ENCODE measurements around the gene COLEC12. TPM values are rescaled to one million over a fixed set of nuclear protein-coding genes. Genes with fewer than 3 reads are reported as not detected.
A peak's percentile ranks its signal among the peaks of the same experiment; 100 is the strongest.
"Not testable (repeated sequence)": the region's sequence is repeated elsewhere in the genome, so short reads cannot be mapped to it uniquely, and the experiment has no call there.

COLEC12 gene
- total RNA-seq, 1 donor from 2014 or later = 1.5 TPM

DNA sequence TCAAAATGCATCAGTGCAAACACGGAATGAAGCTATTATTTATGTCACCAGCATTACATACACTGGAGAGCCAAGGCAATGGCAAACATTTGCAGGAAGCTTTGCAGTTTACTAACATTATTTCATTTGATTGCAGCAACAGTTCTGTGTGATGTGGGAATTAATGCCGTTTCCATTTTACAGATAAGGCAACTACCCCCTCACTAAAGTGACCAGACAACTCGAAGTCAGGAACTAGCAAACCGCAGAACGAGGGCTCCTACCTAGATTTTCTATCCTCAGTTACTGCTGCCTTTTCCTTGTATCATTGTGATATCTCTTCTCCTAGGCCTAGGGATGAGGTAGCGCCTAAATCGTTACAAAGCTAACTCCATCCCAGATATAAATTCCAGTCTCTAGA, 85.5 kb downstream of the COLEC12 start:
- no peak for DNase-seq (ENCODE audit: low read depth)

DNA sequence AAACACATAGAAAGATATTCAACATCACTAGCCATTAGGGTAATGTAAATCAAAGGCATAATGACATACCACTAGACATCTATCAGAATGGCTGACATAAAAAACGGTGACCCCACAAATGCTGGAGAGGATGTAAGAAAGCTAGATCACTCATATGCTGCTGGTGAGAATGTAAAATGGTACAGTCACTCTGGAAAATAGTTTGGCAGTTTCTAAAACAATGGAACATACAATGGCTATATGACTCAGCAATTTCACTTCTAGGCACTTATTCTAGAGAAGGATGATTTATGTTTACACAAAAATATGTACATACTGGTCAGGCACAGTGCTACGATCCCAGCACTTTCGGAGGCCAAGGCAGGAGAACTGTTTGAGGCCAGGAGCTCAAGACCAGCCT, 87.3 kb downstream of the COLEC12 start:
- no peak for DNase-seq (ENCODE audit: low read depth)

DNA sequence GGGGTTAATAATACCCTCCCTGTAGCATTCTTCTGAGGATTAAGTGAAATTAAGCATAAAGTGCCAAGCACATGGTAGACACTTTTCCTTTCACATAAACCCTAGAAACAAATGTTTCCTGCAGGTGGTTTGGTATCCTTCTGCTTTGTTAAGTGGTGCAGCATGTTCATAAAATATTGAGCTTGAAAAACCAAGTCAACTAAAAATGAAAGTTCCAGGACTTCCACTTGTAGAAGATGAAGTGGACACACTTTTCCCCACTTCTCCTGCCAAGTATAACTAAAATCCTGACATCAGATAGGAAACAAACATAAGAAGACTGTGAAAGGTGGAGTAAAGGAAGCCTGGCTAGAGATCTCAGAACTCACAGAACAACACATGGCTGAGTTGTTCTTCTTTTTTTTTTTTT, 90.5 kb downstream of the COLEC12 start:
- no peak for DNase-seq (ENCODE audit: low read depth)

DNA sequence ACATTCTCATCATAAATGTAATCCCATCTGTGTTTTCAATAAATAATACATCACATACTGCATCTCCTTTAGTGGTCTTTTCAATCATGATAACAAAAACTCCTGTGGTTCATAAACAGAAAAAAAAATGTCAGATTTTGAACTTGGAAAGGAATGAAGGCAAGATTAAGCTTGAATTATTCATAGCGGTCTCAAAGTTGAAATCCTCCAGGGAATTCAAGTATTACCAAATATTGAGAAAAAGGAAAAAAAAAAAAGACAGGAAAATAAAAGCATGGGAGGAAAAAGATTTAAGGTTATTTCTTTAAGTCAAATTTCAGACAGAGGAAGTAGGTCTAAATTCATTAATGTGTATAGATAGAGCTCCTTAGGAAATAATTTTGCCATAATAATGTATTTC, 92.1 kb downstream of the COLEC12 start:
- no peak for DNase-seq (ENCODE audit: low read depth)

DNA sequence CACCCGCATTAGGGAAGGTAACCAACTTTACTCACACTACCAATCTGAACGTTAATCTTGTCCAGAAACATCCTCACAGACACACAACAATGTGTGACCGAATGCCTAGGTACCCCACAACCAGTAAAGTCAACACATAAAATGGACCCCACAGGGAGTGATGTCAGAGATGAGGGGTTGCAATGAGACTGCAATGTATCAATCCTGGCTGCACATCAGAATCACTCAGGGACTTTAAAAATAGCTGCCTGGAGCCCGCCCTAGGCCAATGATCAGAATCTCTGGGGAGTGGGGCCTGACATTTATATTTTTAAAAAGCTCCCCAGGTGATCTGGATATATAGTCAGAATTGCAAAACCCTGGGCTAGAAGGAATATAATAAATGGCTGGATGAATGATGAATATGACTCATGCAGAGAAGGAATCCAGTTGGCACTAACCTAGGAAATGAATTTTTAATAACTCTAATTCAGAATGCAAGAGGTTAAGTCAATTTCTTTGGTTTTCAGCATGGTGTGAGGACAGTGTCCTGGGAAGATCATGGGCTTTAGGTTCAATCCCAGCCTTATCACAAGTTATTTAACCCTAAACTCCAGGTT, 92.8 kb downstream of the COLEC12 start:
- DNase-seq (ENCODE audit: low read depth) = no peak

DNA sequence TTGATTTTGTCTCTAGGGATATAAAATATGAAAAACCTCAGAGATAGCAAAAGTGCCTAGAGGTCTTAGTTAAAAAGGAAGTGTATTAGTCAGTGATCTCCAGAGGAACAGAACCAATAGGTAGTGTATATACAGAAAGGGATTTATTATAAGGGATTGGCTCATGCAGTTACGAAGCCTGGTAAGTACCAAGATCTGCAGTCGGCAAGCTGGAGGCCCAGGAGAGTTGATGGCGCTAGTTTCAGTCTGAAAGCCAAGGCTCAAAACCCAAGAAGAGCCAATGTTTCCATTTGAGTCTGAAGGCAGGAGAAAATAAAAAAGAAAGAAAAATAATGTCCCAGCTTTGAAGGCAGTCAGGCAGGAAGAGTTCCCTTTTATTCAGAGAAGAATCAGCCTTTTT, 93.3 kb downstream of the COLEC12 start:
- DNase-seq (ENCODE audit: low read depth) = no peak

DNA sequence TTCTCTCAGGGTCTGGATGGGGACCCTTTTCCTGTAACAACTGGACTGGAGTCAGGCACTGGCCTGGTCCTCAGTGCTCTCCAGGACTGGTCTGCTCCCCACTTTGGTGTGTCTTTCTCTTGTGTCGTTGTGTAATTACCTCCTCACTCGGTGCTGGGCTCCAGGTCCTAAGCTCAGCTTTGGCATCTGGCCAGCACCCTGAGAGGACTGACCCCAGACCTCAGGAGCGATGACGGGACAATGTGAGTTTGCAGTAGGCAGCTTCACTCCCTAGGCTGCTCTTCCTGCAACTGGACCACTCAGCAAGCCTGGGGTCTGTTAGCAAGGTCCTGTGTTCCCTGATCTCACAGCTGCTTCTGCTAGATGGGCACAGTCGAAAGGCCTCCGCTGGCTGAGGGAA, 93.8 kb downstream of the COLEC12 start:
- no peak for DNase-seq (ENCODE audit: low read depth)

DNA sequence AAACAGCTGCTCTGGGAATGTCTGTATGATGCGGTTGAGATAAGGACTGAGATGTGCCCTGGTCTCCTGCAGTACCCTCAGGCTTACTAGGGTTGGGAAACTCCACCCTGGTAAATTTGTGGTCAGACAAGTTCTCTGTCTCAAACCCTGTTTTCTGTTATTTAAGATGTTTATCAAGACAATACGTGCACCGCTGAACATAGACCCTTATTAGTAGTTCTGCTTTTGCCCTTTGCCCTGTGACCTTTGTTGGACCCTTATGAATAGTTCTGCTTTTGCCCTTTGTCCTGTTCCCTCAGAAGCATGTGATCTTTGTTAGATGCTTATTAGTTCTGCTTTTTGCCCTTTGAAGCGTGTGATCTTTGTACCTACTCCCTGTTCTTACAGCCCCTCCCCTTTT, 95.5 kb downstream of the COLEC12 start:
- DNase-seq (ENCODE audit: low read depth) = not testable (repeated sequence)

DNA sequence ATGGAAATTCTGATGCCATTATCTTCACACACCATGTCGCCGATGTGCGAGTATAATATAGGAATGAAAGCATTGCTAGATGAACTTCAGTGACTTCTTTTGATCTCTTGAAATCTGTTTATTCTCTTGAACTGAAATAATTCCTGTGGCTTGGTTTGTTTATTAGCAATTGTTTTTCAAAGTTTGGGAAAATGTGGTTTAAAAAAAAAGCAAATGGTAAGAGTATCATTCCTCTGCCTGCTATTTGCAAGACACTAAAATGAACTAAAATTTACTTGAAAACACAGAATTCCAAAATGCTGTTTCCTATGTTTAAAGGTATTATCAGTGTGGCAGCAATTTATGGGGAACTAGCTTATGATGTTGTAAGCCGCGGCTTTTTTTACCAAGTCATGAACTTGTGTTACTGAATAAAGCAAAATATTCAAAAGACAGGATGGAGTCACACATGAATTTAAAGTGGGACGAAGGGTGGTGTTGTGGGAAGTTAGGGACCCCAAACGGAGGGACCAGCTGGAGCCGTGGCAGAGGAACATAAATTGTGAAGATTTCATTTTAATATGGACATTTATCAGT, 96.4 kb downstream of the COLEC12 start:
- DNase-seq (ENCODE audit: low read depth) = no peak

DNA sequence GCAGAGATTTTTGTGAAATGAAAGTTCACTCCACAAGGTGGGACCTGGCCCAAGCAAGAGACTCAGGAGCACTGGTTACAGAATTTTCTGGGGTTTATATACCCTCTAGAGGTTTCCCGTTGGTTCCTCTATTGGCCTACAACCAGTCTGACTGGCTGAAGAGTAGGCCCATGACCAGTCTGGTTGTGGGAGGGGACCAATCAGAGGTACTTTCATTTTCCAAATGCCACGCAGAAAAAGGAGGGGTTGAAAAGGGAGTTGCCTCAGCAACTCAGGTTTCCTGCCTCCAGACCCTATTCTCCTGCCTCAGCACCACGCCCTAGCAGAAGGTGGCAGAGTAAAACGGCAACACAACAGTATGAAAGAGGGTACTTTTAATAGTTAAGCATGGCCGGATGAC, 98.4 kb downstream of the COLEC12 start:
- no peak for DNase-seq (ENCODE audit: low read depth)

DNA sequence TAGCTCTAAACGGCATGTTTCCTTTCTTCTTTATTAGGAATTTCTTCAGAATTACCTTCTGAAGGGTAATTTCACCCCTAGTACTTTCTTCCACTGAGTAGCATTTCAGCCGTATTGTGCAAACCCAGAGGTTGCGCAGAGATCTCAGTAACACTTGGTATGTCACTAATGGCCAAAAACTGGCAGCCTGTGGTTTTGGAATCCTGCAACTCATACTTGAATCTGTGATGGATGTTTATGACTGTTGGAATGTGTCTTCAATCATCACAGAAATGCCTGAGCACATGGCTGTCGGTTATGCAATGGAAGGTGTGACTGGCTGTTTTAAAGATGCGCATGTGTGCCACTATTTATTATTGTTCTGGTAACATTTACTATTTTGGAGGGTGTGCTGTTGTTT, 100.0 kb downstream of the COLEC12 start:
- peak; percentile 71 for DNase-seq (ENCODE audit: low read depth)

DNA sequence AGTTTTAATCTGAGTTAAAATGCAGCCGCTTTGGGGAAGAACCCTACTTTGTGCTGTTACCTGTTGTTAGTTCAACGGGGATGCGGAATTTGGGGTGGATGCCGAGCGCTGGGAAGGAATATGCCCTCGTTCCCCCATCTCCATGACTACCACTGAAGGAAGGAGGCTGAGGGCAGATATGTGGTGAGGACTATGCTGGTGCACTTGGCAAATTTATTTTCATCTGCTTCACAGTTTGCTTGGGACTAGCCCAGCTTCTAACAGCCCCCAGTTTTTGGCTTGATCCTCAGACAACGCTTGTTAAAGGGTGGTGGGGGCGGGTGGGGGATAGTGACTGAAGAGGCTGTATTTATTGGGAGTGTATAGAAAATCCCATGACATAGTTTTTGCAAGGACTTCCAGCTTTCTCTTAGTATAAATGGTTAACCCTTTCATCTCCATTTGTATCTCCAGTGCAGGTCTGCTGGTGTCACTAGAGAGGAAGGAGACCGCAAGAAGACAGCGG, 100.8 kb downstream of the COLEC12 start:
- DNase-seq (ENCODE audit: low read depth) = no peak

DNA sequence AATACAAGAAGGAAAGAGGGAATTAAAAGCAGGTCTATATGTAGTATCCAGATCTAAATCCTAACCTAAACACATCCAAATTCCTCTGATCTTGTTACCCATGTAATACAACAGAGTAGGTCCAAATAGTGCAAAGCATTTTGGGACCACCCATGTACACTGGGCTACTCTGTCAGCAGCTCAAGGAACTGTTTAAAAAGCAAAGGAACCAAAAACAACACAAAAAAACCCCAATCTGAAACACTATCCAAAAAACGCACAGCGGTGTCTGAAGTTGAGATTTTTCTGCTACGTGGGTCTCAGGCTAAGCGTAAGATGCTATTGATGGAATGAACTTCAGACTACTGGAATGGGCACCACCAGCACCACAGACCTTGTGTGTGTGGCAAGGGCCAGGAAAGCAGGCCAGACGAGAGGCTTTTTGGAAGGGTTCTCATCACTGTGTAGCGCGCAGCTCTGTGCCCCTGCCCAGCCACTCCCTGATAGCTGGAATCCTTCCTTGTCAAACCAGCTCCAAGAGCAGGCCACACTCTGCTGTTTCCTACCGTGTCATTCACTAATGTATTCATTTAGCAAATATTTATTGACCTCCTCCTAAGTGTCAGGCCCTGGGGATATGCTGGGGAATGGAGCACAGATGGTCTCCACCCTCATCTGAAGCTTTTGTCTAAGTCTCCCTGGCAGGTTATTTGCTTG, 101.4 kb downstream of the COLEC12 start:
- no peak for DNase-seq (ENCODE audit: low read depth)

DNA sequence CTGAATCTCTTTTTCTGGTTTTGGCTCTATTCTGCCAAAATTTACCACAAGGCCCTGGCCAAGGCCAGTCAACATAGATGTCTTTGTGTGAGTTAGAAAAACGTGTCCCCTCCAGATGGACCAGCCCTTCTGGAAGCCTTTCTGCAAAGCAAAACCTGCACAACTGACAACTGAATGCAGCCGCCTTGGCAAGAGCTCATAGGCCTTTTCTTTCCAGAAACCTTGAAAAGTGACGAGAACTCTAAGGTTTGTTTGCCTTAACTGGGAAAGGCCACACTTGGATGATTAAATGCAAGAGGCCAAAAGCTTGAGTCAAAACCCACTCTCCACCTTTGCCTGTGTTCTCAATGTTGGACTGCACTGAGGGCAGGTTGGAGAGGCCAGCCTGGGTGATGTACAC, 103.9 kb downstream of the COLEC12 start:
- no peak for DNase-seq (ENCODE audit: low read depth)

DNA sequence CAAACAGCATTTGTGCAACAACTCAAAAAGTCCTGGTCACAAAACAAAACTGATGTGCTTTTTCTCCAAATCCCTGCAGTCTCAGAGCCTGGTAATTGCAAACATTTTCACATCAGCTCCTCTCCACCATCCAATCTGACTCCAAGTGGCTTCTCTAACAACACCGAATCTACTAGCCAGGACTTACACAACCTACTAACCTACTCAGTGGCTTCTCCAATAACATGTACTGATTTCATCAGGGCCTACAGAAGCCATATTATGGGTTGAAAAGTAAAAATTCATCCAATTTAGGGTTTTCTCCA, 104.3 kb downstream of the COLEC12 start:
- DNase-seq (ENCODE audit: low read depth) = no peak

DNA sequence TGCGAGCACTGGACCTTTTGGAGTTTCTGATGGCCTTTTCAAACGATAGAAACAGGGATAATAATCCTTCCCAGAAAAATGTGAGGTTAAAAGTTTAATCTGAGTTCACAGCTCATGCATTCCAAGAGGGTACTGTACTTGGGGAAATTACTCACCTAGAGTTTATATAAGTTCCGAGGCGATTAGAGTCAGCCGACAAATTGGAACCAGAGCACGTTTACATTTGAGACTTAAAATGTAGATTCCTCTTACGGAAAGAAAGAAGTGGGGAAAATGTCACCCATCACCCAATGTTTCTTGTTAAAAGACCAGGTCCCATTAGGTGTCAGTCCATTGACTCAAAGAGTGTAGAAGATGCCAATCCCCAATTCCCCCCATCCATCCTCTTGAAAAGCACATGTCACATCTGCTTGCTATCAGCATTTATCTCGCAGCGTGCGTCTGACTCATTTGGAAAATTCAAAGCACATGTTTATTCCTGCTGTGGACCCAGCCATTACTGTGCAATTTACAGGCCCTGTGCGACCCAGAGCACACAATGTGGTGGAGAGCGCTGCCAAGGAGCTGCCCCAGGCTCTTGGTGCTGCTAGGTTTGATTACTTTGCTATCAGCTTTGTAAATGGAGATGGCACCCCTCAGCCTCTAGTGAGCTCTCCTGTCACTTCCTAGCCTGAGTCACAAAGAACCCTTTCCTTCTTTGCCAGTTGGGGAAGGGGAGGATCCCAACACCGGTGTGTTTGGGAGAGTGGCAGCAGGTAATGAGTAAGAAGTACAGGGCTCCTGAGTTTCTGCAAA, 104.8 kb downstream of the COLEC12 start:
- no peak for DNase-seq (ENCODE audit: low read depth)

DNA sequence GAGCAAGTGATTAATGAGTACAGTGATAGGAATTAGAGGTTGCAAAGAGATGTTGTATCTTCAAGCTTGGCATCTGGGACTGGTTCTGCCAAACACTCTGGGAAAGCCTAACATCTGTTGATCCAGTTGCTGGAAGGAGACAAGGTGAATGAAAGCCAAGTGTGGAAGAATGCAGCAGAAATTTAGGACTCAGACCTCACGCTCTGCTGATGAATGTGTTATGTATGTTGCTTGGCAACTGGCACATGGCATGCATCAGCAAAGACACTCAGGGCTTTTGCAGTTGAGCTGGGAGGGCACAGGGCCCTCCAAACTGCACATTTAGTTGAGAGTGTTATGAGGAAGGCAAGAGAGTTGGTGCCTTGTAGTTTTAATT, 105.5 kb downstream of the COLEC12 start:
- DNase-seq (ENCODE audit: low read depth) = peak; percentile 72

DNA sequence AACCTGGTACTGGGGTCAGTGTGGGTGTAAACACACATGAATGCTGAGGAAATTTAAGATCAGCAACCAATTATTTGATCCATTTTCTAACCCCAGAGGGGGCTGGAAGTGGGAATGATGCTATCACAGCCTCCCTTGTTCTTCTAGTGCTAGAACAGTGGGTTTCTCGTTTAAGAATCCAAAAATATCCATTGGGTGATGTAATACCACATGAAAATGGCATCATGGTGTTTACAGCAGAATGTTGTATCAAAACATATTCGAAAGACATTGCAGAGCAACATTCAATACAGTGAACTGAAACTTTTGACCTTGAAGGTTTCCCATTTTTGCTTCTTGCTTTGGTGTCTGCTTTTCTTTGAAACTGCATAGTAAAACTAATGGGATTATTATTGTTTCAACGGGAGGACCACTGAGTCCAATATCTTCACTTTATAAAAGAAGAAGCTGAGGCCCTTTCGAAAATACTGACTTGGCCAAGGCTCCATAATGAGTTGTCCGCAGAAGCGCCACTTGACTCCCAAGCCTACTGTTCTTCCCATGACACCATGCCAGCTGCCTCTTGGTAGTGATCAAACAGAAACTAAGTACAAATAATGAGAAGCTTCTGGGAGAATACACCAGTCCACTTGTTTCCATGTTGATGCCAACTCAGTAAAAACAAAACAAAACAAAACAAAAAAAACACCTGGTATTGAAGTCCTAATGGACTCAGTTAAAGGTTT, 106.1 kb downstream of the COLEC12 start:
- peak; percentile 28 for DNase-seq (ENCODE audit: low read depth)

DNA sequence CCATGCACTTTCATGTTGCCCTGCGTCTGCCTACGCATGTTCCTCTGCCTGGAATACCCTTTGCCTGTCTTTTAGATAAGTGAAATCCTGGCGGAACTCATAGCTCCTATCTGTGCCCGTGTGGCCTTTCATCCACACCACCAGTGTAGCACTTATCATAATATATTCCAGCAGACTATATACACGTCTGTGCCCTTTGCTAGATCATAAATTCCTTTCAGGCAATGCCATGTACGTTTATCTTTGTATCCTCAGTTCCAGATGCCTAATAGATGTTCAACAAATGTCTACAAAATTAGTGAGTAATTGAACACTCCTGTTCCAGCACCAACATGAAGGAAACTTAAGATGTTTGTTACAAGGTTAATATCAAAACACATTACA, 106.9 kb downstream of the COLEC12 start:
- DNase-seq (ENCODE audit: low read depth) = no peak

DNA sequence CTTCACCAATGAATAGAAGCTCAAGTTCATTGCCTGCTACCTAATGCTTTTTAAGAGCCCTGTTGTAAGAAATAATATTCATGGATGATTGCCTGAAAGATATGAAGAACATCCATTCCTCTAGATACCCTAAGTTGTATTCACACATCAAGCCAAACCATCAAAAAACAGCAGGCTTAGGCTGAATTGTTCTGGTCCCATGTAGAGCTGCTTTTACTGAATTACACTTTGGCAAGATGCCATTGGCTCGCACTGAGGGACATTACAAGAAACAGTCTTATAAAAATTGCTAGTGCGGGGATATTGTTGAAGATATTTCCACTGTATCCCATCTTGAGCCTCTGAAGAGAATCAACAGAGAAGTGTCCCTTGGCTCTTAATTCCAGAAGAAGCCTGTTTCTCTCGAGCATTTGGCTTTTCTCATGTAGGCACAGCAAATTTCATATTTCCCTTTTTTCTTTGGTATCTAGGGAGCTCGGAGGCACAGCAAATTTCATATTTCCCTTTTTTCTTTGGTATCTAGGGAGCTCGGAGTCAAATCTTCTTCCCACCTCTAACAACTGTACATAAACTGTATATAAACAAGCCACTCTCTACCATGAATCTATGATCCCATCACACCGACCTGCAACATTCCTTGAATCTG, 107.5 kb downstream of the COLEC12 start:
- DNase-seq (ENCODE audit: low read depth) = no peak

Data from myocyte (in vitro differentiated cells).